Gastroesophageal sphincter (tissue), 4 donors: ENCODE measurements around the gene COL25A1. TPM values are rescaled to one million over a fixed set of nuclear protein-coding genes. Genes with fewer than 3 reads are reported as not detected.

ENCODE experiments used
- ATAC-seq: fragments of 150-250 bp; one replicate; pipeline ENCODE4 v1.9.1; 2016; ENCODE audit warnings: mild to moderate bottlenecking, moderate library complexity
- H3K27ac ChIP-seq, 4 donors: fragments of 200-600 bp; sonication (generic) in 3 of 4; 1 replicate in 3 of 4; 2 replicates in 1 of 4; pipeline ENCODE4 v1.5.1; 2016 to 2019
- H3K27me3 ChIP-seq: fragments of 200-600 bp; sonication (generic); one replicate; pipeline ENCODE4 v1.5.1; 2019
- H3K36me3 ChIP-seq, 2 donors: fragments of 200-600 bp; sonication (generic); one replicate each; pipeline ENCODE4 v1.5.1; 2019; ENCODE audit warnings: control low read depth in 1 of 2
- H3K4me1 ChIP-seq, 3 donors: fragments of 200-600 bp; sonication (generic); 1 replicate in 2 of 3; 2 replicates in 1 of 3; pipeline ENCODE4 v1.5.1; 2016 to 2019; ENCODE audit warnings: control low read depth in 2 of 3
- H3K4me3 ChIP-seq, 2 donors: fragments of 200-600 bp; sonication (generic); one replicate each; pipeline ENCODE4 v1.5.1; 2019; ENCODE audit warnings: mild to moderate bottlenecking in 1 of 2, moderate library complexity in 1 of 2
- H3K9me3 ChIP-seq, 3 donors: fragments of 200-600 bp; sonication (generic); one replicate each; pipeline ENCODE4 v1.5.1; 2017 to 2019; ENCODE audit warnings: control low read depth in 2 of 3
- CTCF ChIP-seq, 4 experiments: fragments of 200-600 bp in 2 of 4; fragments of 450-650 bp in 2 of 4; sonication (generic) in 1 of 4; IDR thresholded peaks; one replicate each; pipeline ENCODE4 v1.5.1; 2017 to 2019; ENCODE audit warnings: antibody characterized with exemption in 4 of 4, mild to moderate bottlenecking in 2 of 4, moderate library complexity in 2 of 4
- EP300 ChIP-seq: sonication (generic); formaldehyde crosslinking; IDR thresholded peaks from one replicate; pipeline ENCODE4 v1.6.1; 2017; ENCODE audit warnings: antibody characterized with exemption, mild to moderate bottlenecking
- POLR2A ChIP-seq, 2 donors: fragments of 450-650 bp; IDR thresholded peaks; one replicate each; pipeline ENCODE4 v1.6.1; 2017; ENCODE audit warnings: antibody characterized with exemption in 2 of 2, mild to moderate bottlenecking in 2 of 2, moderate library complexity in 1 of 2
- POLR2AphosphoS5 ChIP-seq: sonication (generic); formaldehyde crosslinking; IDR thresholded peaks from one replicate; pipeline ENCODE4 v1.6.1; 2017; ENCODE audit warnings: antibody characterized with exemption
- WGBS, 2 donors: methylation state at CpG; one replicate each; pipeline ENCODE4 v1.1.5; 2018; ENCODE audit warnings: low coverage in 1 of 2; 5-methylcytosine and 5-hydroxymethylcytosine counted together
- total RNA-seq, 4 donors: library from RNA; depleted of rRNA; stranded (reverse); fragments of >200 nt; gene quantifications; one replicate each; pipeline ENCODE4 v1.1.0, GENCODE V29; 2016

The COL25A1 gene
- total RNA-seq, 4 donors from 2014 or later, result 0.40 to 1.8 (median 1.0) TPM

DNA sequence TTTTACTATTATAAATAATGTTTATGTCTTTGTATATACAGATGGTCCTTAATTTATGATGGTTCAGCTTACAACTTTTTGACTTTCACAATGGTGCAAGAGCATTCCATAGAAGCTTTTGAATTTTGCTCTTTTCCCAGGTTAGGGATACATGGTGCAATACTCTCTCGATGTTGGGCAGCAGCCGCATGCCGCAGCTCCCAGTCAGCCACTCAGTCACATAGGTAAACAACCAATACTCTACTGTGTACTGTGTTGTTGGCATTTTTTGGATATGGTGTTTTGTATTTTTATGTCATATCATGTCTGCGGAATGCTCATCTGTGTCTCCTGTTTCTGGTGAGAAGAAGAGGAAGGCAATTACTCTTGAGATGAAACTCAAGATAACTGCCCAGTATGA, 281.6 kb downstream of the COL25A1 start:
- ATAC-seq, result no peak
- H3K4me3 ChIP-seq, result no peak overlapping the region
- peaks cover 0 to 17% (median 0%) of the 10 kb centered on the region in 3 donors for H3K9me3 ChIP-seq
- H3K27ac ChIP-seq, result no peak overlapping the region
- H3K4me1 ChIP-seq, result no peaks in the 10 kb centered on the region
- H3K27me3 ChIP-seq, result no peaks in the 10 kb centered on the region
- no peaks in the 10 kb centered on the region for H3K36me3 ChIP-seq
- 85 to 96% methylated on average over 4 of the region's 4 CpGs for WGBS, 2 donors
- no peak for TF ChIP-seq POLR2A (IDR thresholded peaks at IDR 0.05)
- no peak for TF ChIP-seq EP300
- TF ChIP-seq CTCF (IDR thresholded peaks at IDR 0.05), result no peak
- no peak for TF ChIP-seq POLR2AphosphoS5

GRCh38 chr4:109016200-109016599, 286.3 kb downstream of the COL25A1 start:
- Histone ChIP-seq H3K9me3 (peaks cover 0 to 3% (median 0%) of the 10 kb centered on the region in 3 donors), H3K4me3 (no peak overlapping the region), H3K27me3 (no peaks in the 10 kb centered on the region), H3K27ac (no peak overlapping the region), H3K4me1 (no peaks in the 10 kb centered on the region), H3K36me3 (no peaks in the 10 kb centered on the region)
- TF ChIP-seq POLR2A (IDR thresholded peaks at IDR 0.05), result no peak
- TF ChIP-seq EP300, result no peak
- TF ChIP-seq CTCF (IDR thresholded peaks at IDR 0.05), result no peak
- ATAC-seq, result no peak
- no CpG with 5 or more reads among the region's 5 CpGs for WGBS, 2 donors

DNA sequence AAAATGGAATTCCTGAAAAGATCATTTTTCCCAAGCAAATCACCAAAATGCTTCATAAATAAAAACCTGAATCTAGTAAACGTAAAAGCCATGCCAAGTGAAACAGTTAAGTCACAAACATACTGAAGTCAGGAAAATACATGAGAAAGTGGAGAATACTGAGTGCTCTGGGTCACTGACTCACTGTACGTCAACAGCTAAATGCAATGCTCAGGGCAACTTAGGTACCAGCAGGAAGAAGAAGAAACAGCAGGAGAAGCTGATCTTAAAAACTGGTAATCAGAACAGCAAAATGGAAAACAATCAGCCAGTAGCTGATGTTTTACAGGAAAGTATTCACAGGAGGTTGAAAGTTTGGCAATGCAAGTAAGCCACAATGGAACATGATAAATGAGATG, 287.0 kb downstream of the COL25A1 start:
- WGBS, 2 donors, result 38 to 81% methylated on average over 2 of the region's 2 CpGs
- no peak for TF ChIP-seq POLR2AphosphoS5
- no peak for TF ChIP-seq EP300
- TF ChIP-seq POLR2A (IDR thresholded peaks at IDR 0.05), result no peak
- TF ChIP-seq CTCF (IDR thresholded peaks at IDR 0.05), result no peak
- no peaks in the 10 kb centered on the region for H3K27me3 ChIP-seq
- no peak overlapping the region for H3K27ac ChIP-seq
- no peaks in the 10 kb centered on the region for H3K9me3 ChIP-seq
- ATAC-seq, result no peak
- no peak overlapping the region for H3K4me3 ChIP-seq
- no peaks in the 10 kb centered on the region for H3K4me1 ChIP-seq
- H3K36me3 ChIP-seq, result no peaks in the 10 kb centered on the region

DNA sequence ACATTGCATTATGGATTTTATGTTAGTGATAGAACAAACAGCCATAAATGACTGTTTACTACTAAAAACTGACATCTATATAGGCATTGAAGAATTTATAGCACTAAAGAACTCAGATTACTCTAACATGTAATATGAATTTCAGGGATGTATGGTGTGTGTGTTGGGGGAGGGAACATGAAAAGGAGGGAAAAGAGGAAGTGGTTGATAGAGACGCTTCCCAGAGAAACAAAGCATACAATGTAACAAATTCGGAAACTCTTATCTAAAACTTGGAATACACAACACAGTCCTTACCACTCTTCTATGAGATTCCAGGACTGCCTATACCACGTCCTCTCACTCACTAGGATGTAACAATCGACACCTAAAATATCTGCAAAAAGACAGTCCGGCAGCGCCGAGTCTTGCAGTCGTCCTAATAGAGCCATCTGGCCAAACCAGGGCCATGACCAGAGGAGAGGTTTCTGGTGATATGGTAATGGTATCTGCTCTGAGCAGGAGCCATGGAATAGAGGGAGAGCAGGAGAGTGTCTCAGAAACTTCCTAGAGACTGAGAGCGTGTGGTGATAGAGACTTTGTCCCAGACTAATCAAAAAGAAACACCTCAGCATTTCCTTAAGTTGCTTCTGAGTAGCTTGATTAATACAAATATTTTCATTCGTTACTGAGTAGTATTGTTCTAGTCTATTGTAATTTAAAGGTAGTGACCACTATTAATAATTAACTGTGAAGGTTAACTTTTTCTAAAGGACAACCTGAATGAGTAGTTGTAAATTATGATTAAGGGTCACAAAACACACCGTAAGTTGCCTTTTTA, 287.7 kb downstream of the COL25A1 start:
- no peak overlapping the region for H3K4me3 ChIP-seq
- H3K27me3 ChIP-seq, result no peaks in the 10 kb centered on the region
- H3K36me3 ChIP-seq, result no peaks in the 10 kb centered on the region
- WGBS, 2 donors, result 81 to 92% methylated on average over 9 to 11 of the region's 11 CpGs
- H3K4me1 ChIP-seq, result no peaks in the 10 kb centered on the region
- no peaks in the 10 kb centered on the region for H3K9me3 ChIP-seq
- TF ChIP-seq POLR2A (IDR thresholded peaks at IDR 0.05), result no peak
- TF ChIP-seq CTCF (IDR thresholded peaks at IDR 0.05), result no peak
- TF ChIP-seq EP300, result no peak
- H3K27ac ChIP-seq, result no peak overlapping the region
- no peak for ATAC-seq

DNA sequence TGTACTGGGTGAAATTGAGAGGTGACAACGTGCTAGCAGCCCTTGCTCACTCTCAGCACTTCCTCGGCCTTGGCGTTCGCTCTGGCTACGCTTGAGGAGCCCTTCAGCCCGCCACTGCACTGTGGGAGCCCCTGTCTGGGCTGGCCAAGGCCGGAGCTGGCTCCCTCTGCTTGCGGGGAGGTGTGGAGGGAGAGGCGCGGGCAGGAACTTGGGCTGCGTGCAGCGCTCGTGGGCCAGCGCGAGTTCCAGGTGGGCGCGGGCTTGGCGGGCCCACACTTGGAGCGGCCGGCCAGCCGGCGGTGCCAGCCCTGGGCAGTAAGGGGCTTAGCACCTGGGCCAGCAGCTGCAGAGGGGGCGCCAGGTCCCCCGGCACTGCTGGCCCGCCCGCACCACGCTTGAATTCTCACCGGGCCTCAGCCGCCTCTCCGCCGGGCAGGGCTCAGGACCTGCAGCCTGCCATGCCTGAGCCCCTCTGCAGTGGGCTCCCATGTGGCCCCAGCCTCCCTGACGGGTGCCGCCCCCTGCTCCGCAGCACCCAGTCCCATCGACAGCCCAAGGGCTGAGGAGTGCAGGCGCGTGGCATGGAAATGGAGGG, 290.1 kb downstream of the COL25A1 start:
- Histone ChIP-seq H3K27ac (no peak overlapping the region), H3K36me3 (no peaks in the 10 kb centered on the region), H3K4me1 (no peaks in the 10 kb centered on the region), H3K9me3 (no peaks in the 10 kb centered on the region), H3K4me3 (no peak overlapping the region), H3K27me3 (no peaks in the 10 kb centered on the region)
- WGBS, 2 donors, result 94% methylated on average over 2 to 4 of the region's 37 CpGs
- no peak for TF ChIP-seq EP300
- no peak for TF ChIP-seq CTCF (IDR thresholded peaks at IDR 0.05)
- TF ChIP-seq POLR2AphosphoS5, result no peak
- no peak for TF ChIP-seq POLR2A (IDR thresholded peaks at IDR 0.05)
- ATAC-seq, result no peak
